ENCODE results near the gene STX3. TPM values are rescaled to one million over a fixed set of nuclear protein-coding genes. Genes with fewer than 3 reads are reported as not detected.
A peak's percentile ranks its signal among the peaks of the same experiment; 100 is the strongest.

Gene STX3
- total RNA-seq, 1 experiment from 2014 or later = 20.4 TPM

- ChIA-PET RAD21 (ENCODE audit: low non-redundant PET in 1 of 2, low total read pairs in 2 of 2, uncharacterized antibody in 2 of 2, unreplicated experiment in 2 of 2) (no interaction called here), POLR2A (interaction anchor here (1.9 kb wide), 1 partner anchor 21 kb away, joined by 6 read pairs; the partner anchor contains the start of gene STX3), CTCF (interaction anchor here (1.4 kb wide), 1 partner anchor 21 kb away, joined by 5 read pairs; the partner anchor contains the start of gene STX3)
- no TSS peak for BruUV-seq (replicated peaks)
- H3K9me2 ChIP-seq (ENCODE audit: insufficient read depth) = no peaks in the 10 kb centered on the region
- intact Hi-C loops (cut with micrococcal nuclease) = loop anchor here (1.0 kb wide), 1 partner anchor 21 kb away; the partner anchor contains the start of gene STX3
- H3K4me3 ChIP-seq (replicated peaks in 1 of 2; ENCODE audit: low read depth in 1 of 2, low read length in 2 of 2) = no peak overlapping the region
- H3K9ac ChIP-seq (ENCODE audit: low read length) = no peak overlapping the region
- H4K20me1 ChIP-seq (ENCODE audit: insufficient read depth) = peaks cover 8% of the 10 kb centered on the region; the same call in 1 of the 2 replicates
- no peak overlapping the region for H3K27ac ChIP-seq (ENCODE audit: low read depth, low read length)
- ATAC-seq (peak; percentile 87), DNase-seq (ENCODE audit: low read depth, low spot score) (peak; percentile 85)
- no peak overlapping the region for H2AFZ ChIP-seq (ENCODE audit: low read depth, low read length, poor library complexity, severe bottlenecking)
- H3K9me3 ChIP-seq (ENCODE audit: control insufficient read depth in 1 of 2, insufficient read depth in 1 of 2, low read depth in 1 of 2, low read length in 2 of 2) = no peaks in the 10 kb centered on the region
- no peaks in the 10 kb centered on the region; a peak in 1 of 4 replicates for H3K36me3 ChIP-seq (ENCODE audit: control insufficient read depth in 1 of 2, insufficient read depth in 2 of 2, low read length in 2 of 2)
- TF ChIP-seq ZFX (IDR thresholded peaks at IDR 0.05) = no peak
- TF ChIP-seq SRF (IDR thresholded peaks at IDR 0.05; ENCODE audit: low read depth) = peak; percentile 86
- peak; percentile 80 for TF ChIP-seq CBX3 (IDR thresholded peaks at IDR 0.05; ENCODE audit: low read depth)
- no peak for TF ChIP-seq EZH2 (IDR thresholded peaks at IDR 0.05)
- TF ChIP-seq SP1 (IDR thresholded peaks at IDR 0.05; ENCODE audit: low read depth) = peak; percentile 83
- TF ChIP-seq, protein P1, sequence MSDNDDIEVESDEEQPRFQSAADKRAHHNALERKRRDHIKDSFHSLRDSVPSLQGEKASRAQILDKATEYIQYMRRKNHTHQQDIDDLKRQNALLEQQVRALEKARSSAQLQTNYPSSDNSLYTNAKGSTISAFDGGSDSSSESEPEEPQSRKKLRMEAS (IDR thresholded peaks at IDR 0.05) = peak; percentile 64
- no peak for TF ChIP-seq RAD21 (IDR thresholded peaks at IDR 0.05; ENCODE audit: low read depth)
- peak; percentile 11 for TF ChIP-seq TCF7L2 (IDR thresholded peaks at IDR 0.05; ENCODE audit: borderline replicate concordance, extremely low read depth, insufficient read depth, insufficient read length)
- TF ChIP-seq, protein P2, sequence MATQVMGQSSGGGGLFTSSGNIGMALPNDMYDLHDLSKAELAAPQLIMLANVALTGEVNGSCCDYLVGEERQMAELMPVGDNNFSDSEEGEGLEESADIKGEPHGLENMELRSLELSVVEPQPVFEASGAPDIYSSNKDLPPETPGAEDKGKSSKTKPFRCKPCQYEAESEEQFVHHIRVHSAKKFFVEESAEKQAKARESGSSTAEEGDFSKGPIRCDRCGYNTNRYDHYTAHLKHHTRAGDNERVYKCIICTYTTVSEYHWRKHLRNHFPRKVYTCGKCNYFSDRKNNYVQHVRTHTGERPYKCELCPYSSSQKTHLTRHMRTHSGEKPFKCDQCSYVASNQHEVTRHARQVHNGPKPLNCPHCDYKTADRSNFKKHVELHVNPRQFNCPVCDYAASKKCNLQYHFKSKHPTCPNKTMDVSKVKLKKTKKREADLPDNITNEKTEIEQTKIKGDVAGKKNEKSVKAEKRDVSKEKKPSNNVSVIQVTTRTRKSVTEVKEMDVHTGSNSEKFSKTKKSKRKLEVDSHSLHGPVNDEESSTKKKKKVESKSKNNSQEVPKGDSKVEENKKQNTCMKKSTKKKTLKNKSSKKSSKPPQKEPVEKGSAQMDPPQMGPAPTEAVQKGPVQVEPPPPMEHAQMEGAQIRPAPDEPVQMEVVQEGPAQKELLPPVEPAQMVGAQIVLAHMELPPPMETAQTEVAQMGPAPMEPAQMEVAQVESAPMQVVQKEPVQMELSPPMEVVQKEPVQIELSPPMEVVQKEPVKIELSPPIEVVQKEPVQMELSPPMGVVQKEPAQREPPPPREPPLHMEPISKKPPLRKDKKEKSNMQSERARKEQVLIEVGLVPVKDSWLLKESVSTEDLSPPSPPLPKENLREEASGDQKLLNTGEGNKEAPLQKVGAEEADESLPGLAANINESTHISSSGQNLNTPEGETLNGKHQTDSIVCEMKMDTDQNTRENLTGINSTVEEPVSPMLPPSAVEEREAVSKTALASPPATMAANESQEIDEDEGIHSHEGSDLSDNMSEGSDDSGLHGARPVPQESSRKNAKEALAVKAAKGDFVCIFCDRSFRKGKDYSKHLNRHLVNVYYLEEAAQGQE (IDR thresholded peaks at IDR 0.05; ENCODE audit: low read depth) = no peak
- TF ChIP-seq, protein P3, sequence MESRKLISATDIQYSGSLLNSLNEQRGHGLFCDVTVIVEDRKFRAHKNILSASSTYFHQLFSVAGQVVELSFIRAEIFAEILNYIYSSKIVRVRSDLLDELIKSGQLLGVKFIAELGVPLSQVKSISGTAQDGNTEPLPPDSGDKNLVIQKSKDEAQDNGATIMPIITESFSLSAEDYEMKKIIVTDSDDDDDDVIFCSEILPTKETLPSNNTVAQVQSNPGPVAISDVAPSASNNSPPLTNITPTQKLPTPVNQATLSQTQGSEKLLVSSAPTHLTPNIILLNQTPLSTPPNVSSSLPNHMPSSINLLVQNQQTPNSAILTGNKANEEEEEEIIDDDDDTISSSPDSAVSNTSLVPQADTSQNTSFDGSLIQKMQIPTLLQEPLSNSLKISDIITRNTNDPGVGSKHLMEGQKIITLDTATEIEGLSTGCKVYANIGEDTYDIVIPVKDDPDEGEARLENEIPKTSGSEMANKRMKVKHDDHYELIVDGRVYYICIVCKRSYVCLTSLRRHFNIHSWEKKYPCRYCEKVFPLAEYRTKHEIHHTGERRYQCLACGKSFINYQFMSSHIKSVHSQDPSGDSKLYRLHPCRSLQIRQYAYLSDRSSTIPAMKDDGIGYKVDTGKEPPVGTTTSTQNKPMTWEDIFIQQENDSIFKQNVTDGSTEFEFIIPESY (IDR thresholded peaks at IDR 0.05; ENCODE audit: extremely low read depth, insufficient replicate concordance, low read length) = no peak
- no peak for TF ChIP-seq ELF1 (IDR thresholded peaks at IDR 0.05; ENCODE audit: borderline replicate concordance, low read depth)
- TF ChIP-seq CEBPB (IDR thresholded peaks at IDR 0.05; ENCODE audit: low read depth) = peak; percentile 75; the same call in 1 of the 2 replicates
- TF ChIP-seq JUND (IDR thresholded peaks at IDR 0.05) = peak; percentile 94
- TF ChIP-seq, protein P4, sequence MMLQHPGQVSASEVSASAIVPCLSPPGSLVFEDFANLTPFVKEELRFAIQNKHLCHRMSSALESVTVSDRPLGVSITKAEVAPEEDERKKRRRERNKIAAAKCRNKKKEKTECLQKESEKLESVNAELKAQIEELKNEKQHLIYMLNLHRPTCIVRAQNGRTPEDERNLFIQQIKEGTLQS (IDR thresholded peaks at IDR 0.05) = no peak
- TF ChIP-seq POLR2AphosphoS5 (IDR thresholded peaks at IDR 0.05; ENCODE audit: low read depth, low read length) = peak; percentile 74
- peak; percentile 98 for TF ChIP-seq FOSL1 (IDR thresholded peaks at IDR 0.05; ENCODE audit: low read depth)
- peak; percentile 91 for TF ChIP-seq SIN3A (IDR thresholded peaks at IDR 0.05; ENCODE audit: low read depth)
- no peak for TF ChIP-seq CTCF (IDR thresholded peaks at IDR 0.05 in 2 of 3, conservative IDR thresholded peaks at IDR 0.05 in 1 of 3; ENCODE audit: borderline replicate concordance in 1 of 3, insufficient read depth in 1 of 3, low read depth in 2 of 3, low read length in 2 of 3)
- no peak for TF ChIP-seq EGR1 (IDR thresholded peaks at IDR 0.05; ENCODE audit: low read depth)
- no peaks in the 10 kb centered on the region for H3K27me3 ChIP-seq (ENCODE audit: insufficient read depth, low read length)
- peak overlapping the region; percentile 59 for H3K4me2 ChIP-seq (ENCODE audit: low read length)
- H3K4me1 ChIP-seq (ENCODE audit: control insufficient read depth in 1 of 2, insufficient read depth in 2 of 2, low read length in 2 of 2) = peaks cover 14 to 31% of the 10 kb centered on the region in 2 experiments
- H3K79me2 ChIP-seq (ENCODE audit: insufficient read depth, low read length) = peaks cover 10% of the 10 kb centered on the region; the same call in 1 of the 2 replicates
Observed at GRCh38 chr11:59776210-59777066, 21.3 kb downstream of the STX3 start.
